ENCODE data around the gene BLVRA. TPM values are rescaled to one million over a fixed set of nuclear protein-coding genes. Genes with fewer than 3 reads are reported as not detected.

The BLVRA gene
- total RNA-seq, 1 donor from 2014 or later = 28.9 TPM

GRCh38 chr7:43753271-43753810 lies 5.1 kb upstream of the BLVRA start:
- DNase-seq (ENCODE audit: low spot score in 2 of 2, unreplicated experiment in 2 of 2) = no peak
- Mint-ChIP-seq H3K4me3 (no peak overlapping the region), H3K27ac (no peak overlapping the region), H3K36me3 (no peaks in the 10 kb centered on the region), H3K4me1 (peaks cover 4% of the 10 kb centered on the region), H3K27me3 (ENCODE audit: low read depth) (peaks cover 28% of the 10 kb centered on the region), H3K9me3 (peaks cover 3% of the 10 kb centered on the region)
- TF ChIP-seq CTCF (IDR thresholded peaks at IDR 0.05; ENCODE audit: unreplicated experiment) = no peak

- DNase-seq (ENCODE audit: low spot score in 2 of 2, unreplicated experiment in 2 of 2) = no peak
- Mint-ChIP-seq H3K4me1 (peaks cover 4% of the 10 kb centered on the region), H3K4me3 (no peak overlapping the region), H3K27ac (no peak overlapping the region), H3K36me3 (no peaks in the 10 kb centered on the region), H3K9me3 (peaks cover 3% of the 10 kb centered on the region), H3K27me3 (ENCODE audit: low read depth) (peaks cover 26% of the 10 kb centered on the region)
- TF ChIP-seq CTCF (IDR thresholded peaks at IDR 0.05; ENCODE audit: unreplicated experiment) = no peak
Observed at GRCh38 chr7:43753843-43754242, 4.6 kb upstream of the BLVRA start.

DNA sequence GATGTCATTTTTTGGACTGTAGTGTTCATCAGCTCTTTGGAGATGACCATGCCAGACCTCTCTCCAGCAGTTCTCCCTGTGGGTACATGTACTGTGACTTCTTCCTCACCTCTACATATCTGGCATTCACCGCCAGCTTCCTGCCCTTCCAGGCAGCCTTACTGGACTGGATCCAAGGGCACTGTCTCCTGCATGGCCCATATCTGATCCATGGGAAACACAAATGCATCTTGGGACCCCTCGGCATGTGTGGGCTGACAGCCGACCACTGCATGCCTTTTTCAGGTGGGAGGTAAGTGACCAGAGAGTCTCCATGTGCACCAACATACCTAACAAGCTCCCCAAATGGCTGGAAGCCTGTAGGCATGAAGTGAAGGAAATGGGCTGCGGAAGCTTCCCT lies 3.9 kb upstream of the BLVRA start:
- DNase-seq (ENCODE audit: low spot score in 2 of 2, unreplicated experiment in 2 of 2) = no peak
- TF ChIP-seq CTCF (IDR thresholded peaks at IDR 0.05; ENCODE audit: unreplicated experiment) = no peak
- Mint-ChIP-seq H3K36me3 (no peaks in the 10 kb centered on the region), H3K9me3 (peaks cover 3% of the 10 kb centered on the region), H3K4me3 (no peak overlapping the region), H3K4me1 (peaks cover 8% of the 10 kb centered on the region), H3K27ac (no peak overlapping the region), H3K27me3 (ENCODE audit: low read depth) (peaks cover 23% of the 10 kb centered on the region)

GRCh38 chr7:43756368-43757072 lies 2.0 kb upstream of the BLVRA start:
- H3K27me3 Mint-ChIP-seq (ENCODE audit: low read depth) = peaks cover 30% of the 10 kb centered on the region
- peak overlapping the region; percentile 75 for H3K4me3 Mint-ChIP-seq
- DNase-seq (ENCODE audit: low spot score in 2 of 2, unreplicated experiment in 2 of 2) = no peak
- H3K36me3 Mint-ChIP-seq = no peaks in the 10 kb centered on the region
- peaks cover 3% of the 10 kb centered on the region for H3K9me3 Mint-ChIP-seq
- H3K27ac Mint-ChIP-seq = no peak overlapping the region
- TF ChIP-seq CTCF (IDR thresholded peaks at IDR 0.05; ENCODE audit: unreplicated experiment) = no peak
- peaks cover 4% of the 10 kb centered on the region for H3K4me1 Mint-ChIP-seq

DNA sequence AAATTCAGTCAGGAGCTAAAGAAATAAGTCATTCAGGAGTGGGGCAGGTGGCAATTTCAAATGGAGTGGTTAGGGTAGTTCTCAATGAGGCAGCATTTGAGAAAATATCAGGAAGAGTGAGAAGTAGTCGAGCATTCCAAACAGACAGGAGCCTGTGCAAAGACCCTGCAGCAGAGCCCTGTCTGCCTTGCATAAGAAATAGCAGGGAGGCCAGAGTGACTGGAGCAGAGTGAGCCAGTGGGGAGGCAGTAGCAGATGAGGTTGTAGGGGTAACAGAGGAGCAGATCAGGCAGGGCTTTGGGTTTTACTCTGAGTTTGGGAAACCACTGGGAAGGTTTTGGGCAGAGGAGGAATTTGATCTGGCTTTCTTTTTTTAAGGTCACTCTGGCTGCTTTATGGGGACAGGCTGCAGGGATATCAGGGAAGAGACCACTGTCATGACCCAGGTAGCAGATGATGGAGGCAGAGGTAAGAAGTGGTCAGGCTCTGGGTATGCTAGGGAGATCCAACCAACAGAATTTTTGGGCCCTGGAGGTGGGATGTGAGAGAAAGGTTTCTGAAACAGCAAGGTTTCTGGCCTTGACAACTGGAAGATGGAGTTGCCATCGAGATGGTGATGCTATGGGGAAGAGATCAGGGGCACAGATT lies 1.3 kb upstream of the BLVRA start:
- H3K4me3 Mint-ChIP-seq = peak overlapping the region; percentile 75
- H3K9me3 Mint-ChIP-seq = peaks cover 3% of the 10 kb centered on the region
- H3K27me3 Mint-ChIP-seq (ENCODE audit: low read depth) = peaks cover 30% of the 10 kb centered on the region
- TF ChIP-seq CTCF (IDR thresholded peaks at IDR 0.05; ENCODE audit: unreplicated experiment) = no peak
- H3K27ac Mint-ChIP-seq = no peak overlapping the region
- DNase-seq (ENCODE audit: low spot score in 2 of 2, unreplicated experiment in 2 of 2) = no peak
- H3K4me1 Mint-ChIP-seq = peaks cover 4% of the 10 kb centered on the region
- H3K36me3 Mint-ChIP-seq = no peaks in the 10 kb centered on the region
